GM18502 (cell line): ENCODE data around the gene JAKMIP3.

Experiments
- ATAC-seq: cut with Tn5 transposase; IDR thresholded peaks from one replicate; pipeline ENCODE4 v1.9.1; 2021; ENCODE audit warnings: mild to moderate bottlenecking; ENCODE audit not compliant: unreplicated experiment, poor library complexity

JAKMIP3 gene

GRCh38 chr10:132043861-132044695, 21.7 kb upstream of the JAKMIP3 start:
- ATAC-seq, result no peak

- no peak for ATAC-seq
Measured at GRCh38 chr10:132044803-132045202, 20.9 kb upstream of the JAKMIP3 start.

GRCh38 chr10:132045324-132045723, 20.4 kb upstream of the JAKMIP3 start:
- ATAC-seq, result no peak

GRCh38 chr10:132047575-132048293, 18.0 kb upstream of the JAKMIP3 start:
- no peak for ATAC-seq

- no peak for ATAC-seq
Measured at GRCh38 chr10:132048294-132048667, 17.5 kb upstream of the JAKMIP3 start.

GRCh38 chr10:132050191-132050590, 15.6 kb upstream of the JAKMIP3 start:
- no peak for ATAC-seq

- no peak for ATAC-seq
Measured at GRCh38 chr10:132052124-132052523, 13.6 kb upstream of the JAKMIP3 start.

GRCh38 chr10:132054564-132054963, 11.2 kb upstream of the JAKMIP3 start:
- ATAC-seq, result no peak

- ATAC-seq, result no peak
Measured at GRCh38 chr10:132055616-132056015, 10.1 kb upstream of the JAKMIP3 start.

GRCh38 chr10:132056663-132057062, 9.1 kb upstream of the JAKMIP3 start:
- no peak for ATAC-seq

- ATAC-seq, result no peak
Measured at GRCh38 chr10:132057191-132057681, 8.5 kb upstream of the JAKMIP3 start.

- no peak for ATAC-seq
Measured at GRCh38 chr10:132058111-132058745, 7.5 kb upstream of the JAKMIP3 start.

GRCh38 chr10:132058793-132059759, 6.7 kb upstream of the JAKMIP3 start:
- no peak for ATAC-seq

GRCh38 chr10:132059760-132060508, 5.8 kb upstream of the JAKMIP3 start:
- no peak for ATAC-seq

GRCh38 chr10:132061030-132061429, 4.7 kb upstream of the JAKMIP3 start:
- no peak for ATAC-seq

- ATAC-seq, result no peak
Measured at GRCh38 chr10:132061465-132061864, 4.3 kb upstream of the JAKMIP3 start.

- no peak for ATAC-seq
Measured at GRCh38 chr10:132062116-132062515, 3.6 kb upstream of the JAKMIP3 start.

GRCh38 chr10:132062641-132063390, 2.9 kb upstream of the JAKMIP3 start:
- ATAC-seq, result no peak

- ATAC-seq, result no peak
Measured at GRCh38 chr10:132063432-132063831, 2.3 kb upstream of the JAKMIP3 start.
